Measurements from ENCODE around the gene RPS6KA3.

GRCh38 chrX:20315140-20315539 is 48.4 kb upstream of the RPS6KA3 start:
- no peak for TF ChIP-seq POLR2A (IDR thresholded peaks at IDR 0.05)
- TF ChIP-seq EP300 (IDR thresholded peaks at IDR 0.05): no peak
